Rectal smooth muscle tissue (tissue), 1 donor: ENCODE data around the gene ARMH4.

ENCODE experiments used
- H3K27ac ChIP-seq: one replicate; pipeline ENCODE4 v1.7.0; 2013; ENCODE audit warnings: low read depth, low read length, inconsistent platforms
- H3K27me3 ChIP-seq: one replicate; pipeline ENCODE4 v1.7.0; 2013; ENCODE audit warnings: low read length; ENCODE audit not compliant: control insufficient read depth, insufficient read depth
- H3K36me3 ChIP-seq: one replicate; pipeline ENCODE4 v1.7.0; 2013; ENCODE audit warnings: low read length; ENCODE audit not compliant: control insufficient read depth, insufficient read depth
- H3K4me1 ChIP-seq: one replicate; pipeline ENCODE4 v1.7.0; 2013; ENCODE audit warnings: low read length; ENCODE audit not compliant: control insufficient read depth, insufficient read depth
- H3K4me3 ChIP-seq: one replicate; pipeline ENCODE4 v1.7.0; 2013; ENCODE audit warnings: low read length
- H3K9ac ChIP-seq: one replicate; pipeline ENCODE4 v1.7.0; 2013; ENCODE audit warnings: low read length

Gene ARMH4

GRCh38 chr14:58167057-58167456, 15.0 kb upstream of the ARMH4 start:
- H3K27ac ChIP-seq: no peak overlapping the region
- H3K4me1 ChIP-seq: no peaks in the 10 kb centered on the region
- H3K9ac ChIP-seq: no peak overlapping the region
- no peak overlapping the region for H3K4me3 ChIP-seq
- H3K27me3 ChIP-seq: no peaks in the 10 kb centered on the region
- H3K36me3 ChIP-seq: no peaks in the 10 kb centered on the region

- no peak overlapping the region for H3K27ac ChIP-seq
Observed at GRCh38 chr14:58166005-58166983, 14.3 kb upstream of the ARMH4 start.

GRCh38 chr14:58160561-58160960, 8.5 kb upstream of the ARMH4 start:
- no peak overlapping the region for H3K9ac ChIP-seq
- H3K36me3 ChIP-seq: no peaks in the 10 kb centered on the region
- no peak overlapping the region for H3K4me3 ChIP-seq
- no peak overlapping the region for H3K27ac ChIP-seq
- no peaks in the 10 kb centered on the region for H3K27me3 ChIP-seq
- no peaks in the 10 kb centered on the region for H3K4me1 ChIP-seq

More at GRCh38 chr14:58166005-58166983, 14.3 kb upstream of the ARMH4 start:
- no peaks in the 10 kb centered on the region for H3K27me3 ChIP-seq
- no peak overlapping the region for H3K4me3 ChIP-seq
- no peaks in the 10 kb centered on the region for H3K4me1 ChIP-seq
- H3K9ac ChIP-seq: no peak overlapping the region
- H3K36me3 ChIP-seq: no peaks in the 10 kb centered on the region

- peak overlapping the region; percentile 38 for H3K27ac ChIP-seq
Observed at GRCh38 chr14:58151133-58152013, 640 bp downstream of the ARMH4 start.

GRCh38 chr14:58150243-58150805, 1.7 kb downstream of the ARMH4 start:
- H3K9ac ChIP-seq: no peak overlapping the region
- H3K27me3 ChIP-seq: no peaks in the 10 kb centered on the region
- H3K36me3 ChIP-seq: no peaks in the 10 kb centered on the region
- no peak overlapping the region for H3K4me3 ChIP-seq
- H3K27ac ChIP-seq: no peak overlapping the region
- no peaks in the 10 kb centered on the region for H3K4me1 ChIP-seq

More at GRCh38 chr14:58151133-58152013, 640 bp downstream of the ARMH4 start:
- H3K9ac ChIP-seq: no peak overlapping the region
- no peaks in the 10 kb centered on the region for H3K4me1 ChIP-seq
- peak overlapping the region; percentile 87 for H3K4me3 ChIP-seq
- no peaks in the 10 kb centered on the region for H3K36me3 ChIP-seq
- H3K27me3 ChIP-seq: no peaks in the 10 kb centered on the region

DNA sequence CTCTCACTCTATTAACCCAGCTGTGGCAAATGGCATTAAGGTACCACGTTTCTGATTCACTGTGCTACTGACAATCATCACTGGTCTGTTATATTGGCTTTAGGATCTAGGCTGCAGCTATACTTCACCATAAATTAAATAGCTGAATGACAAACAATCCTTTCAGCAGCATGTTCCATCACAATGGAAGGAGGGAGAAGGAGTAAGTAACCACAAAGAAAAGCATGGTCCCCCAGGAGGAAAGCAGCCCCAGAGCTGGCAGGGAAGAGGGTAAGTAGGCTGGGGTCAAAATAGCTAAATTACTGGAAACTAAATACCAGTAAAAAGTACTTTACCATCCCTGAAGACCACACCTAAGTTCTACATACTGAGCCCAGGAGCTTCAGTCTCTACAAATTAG, 2.8 kb downstream of the ARMH4 start:
- Histone ChIP-seq H3K4me3 (no peak overlapping the region), H3K27me3 (no peaks in the 10 kb centered on the region), H3K27ac (no peak overlapping the region), H3K4me1 (no peaks in the 10 kb centered on the region), H3K36me3 (no peaks in the 10 kb centered on the region), H3K9ac (no peak overlapping the region)

GRCh38 chr14:58146399-58146798, 5.6 kb downstream of the ARMH4 start:
- H3K27ac ChIP-seq: no peak overlapping the region
- H3K36me3 ChIP-seq: no peaks in the 10 kb centered on the region
- H3K4me3 ChIP-seq: no peak overlapping the region
- no peaks in the 10 kb centered on the region for H3K27me3 ChIP-seq
- H3K9ac ChIP-seq: no peak overlapping the region
- no peaks in the 10 kb centered on the region for H3K4me1 ChIP-seq

- H3K4me3 ChIP-seq: no peak overlapping the region
- no peaks in the 10 kb centered on the region for H3K4me1 ChIP-seq
- no peaks in the 10 kb centered on the region for H3K27me3 ChIP-seq
- H3K9ac ChIP-seq: no peak overlapping the region
- no peaks in the 10 kb centered on the region for H3K36me3 ChIP-seq
- no peak overlapping the region for H3K27ac ChIP-seq
Observed at GRCh38 chr14:58145936-58146335, 6.1 kb downstream of the ARMH4 start.

GRCh38 chr14:58143106-58143505, 8.9 kb downstream of the ARMH4 start:
- Histone ChIP-seq H3K4me1 (no peaks in the 10 kb centered on the region), H3K27ac (no peak overlapping the region), H3K9ac (no peak overlapping the region), H3K27me3 (no peaks in the 10 kb centered on the region), H3K4me3 (no peak overlapping the region), H3K36me3 (no peaks in the 10 kb centered on the region)

- Histone ChIP-seq H3K27ac (no peak overlapping the region), H3K4me3 (no peak overlapping the region), H3K27me3 (no peaks in the 10 kb centered on the region), H3K9ac (no peak overlapping the region), H3K4me1 (no peaks in the 10 kb centered on the region), H3K36me3 (no peaks in the 10 kb centered on the region)
Observed at GRCh38 chr14:58141893-58142292, 10.1 kb downstream of the ARMH4 start.

DNA sequence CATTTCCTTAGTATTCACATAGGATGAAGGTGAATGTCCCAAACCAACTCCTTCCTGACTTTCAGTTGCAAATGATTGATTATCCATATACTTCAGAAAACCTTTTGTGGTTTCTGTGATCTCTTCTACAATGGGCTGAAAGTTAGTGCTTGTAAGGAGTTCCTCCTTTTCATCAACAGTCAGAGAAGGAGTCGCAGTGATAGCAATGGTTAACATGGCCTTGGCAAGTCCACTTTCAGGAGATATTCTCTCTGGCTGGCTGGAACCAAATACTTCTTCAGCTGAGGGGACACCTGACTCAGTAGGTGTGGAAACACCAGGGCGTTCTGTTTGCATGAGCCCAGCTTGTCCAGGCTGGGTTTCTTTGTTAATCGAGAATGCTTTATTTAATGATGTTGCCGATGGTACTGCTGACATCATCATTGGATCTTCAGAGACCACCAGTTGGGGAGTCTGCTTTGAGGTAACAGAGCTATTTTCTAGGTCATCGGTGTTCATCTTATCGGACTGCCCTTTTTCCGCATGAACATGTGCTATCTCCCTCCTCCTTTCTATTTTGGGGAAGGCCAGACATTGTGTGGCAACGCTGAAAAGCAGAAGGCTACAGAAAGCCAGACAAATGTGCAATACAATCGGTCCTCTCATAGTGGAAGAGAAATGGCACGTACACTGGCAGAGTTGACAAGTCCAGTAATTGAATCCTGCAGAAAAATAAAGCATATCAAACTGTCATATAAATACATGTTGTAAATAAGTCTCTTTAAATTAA, 13.1 kb downstream of the ARMH4 start:
- Histone ChIP-seq H3K27me3 (no peaks in the 10 kb centered on the region), H3K27ac (no peak overlapping the region), H3K9ac (no peak overlapping the region)

More for the DNA sequence above, 13.1 kb downstream of the ARMH4 start:
- Histone ChIP-seq H3K4me3 (no peak overlapping the region), H3K36me3 (no peaks in the 10 kb centered on the region), H3K4me1 (no peaks in the 10 kb centered on the region)
